ENCODE results near the gene UQCR10.

UQCR10 gene

DNA sequence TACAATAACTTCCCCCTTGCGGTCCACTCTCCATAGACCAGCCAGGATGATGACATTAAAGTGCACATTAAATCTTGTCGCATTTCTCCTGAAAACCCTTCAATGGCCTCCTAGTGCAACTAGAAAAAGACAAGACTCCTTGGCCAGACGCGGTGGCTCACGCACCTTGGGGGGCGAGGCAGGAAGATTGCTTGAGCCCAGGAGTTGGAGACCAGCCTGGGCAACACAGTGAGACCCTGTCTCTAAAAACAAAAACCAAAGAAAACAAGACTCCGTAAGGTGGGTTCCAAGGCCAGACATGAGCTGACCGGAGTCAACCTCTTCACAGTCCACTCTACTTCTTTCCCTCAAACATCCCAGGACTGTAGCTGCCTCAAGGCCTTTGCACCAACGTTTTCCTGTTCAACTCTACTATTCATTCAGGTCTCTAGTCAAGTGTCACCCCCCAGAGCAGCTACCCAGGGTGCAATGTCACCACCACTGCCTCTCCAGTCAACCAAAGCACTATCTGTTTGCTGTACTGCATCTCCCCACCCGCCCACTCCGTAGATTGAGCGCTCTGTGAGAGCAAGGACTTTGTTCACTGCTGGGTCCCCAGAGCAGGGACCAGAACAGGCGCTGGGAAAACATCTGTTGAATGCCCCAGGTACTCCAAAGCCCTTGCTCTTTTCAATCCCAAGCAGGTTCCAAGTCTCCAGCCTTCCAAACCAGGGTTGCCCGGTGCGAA is 1.1 kb upstream of the UQCR10 start:
- peak; percentile 13 to 17 for DNase-seq

DNA sequence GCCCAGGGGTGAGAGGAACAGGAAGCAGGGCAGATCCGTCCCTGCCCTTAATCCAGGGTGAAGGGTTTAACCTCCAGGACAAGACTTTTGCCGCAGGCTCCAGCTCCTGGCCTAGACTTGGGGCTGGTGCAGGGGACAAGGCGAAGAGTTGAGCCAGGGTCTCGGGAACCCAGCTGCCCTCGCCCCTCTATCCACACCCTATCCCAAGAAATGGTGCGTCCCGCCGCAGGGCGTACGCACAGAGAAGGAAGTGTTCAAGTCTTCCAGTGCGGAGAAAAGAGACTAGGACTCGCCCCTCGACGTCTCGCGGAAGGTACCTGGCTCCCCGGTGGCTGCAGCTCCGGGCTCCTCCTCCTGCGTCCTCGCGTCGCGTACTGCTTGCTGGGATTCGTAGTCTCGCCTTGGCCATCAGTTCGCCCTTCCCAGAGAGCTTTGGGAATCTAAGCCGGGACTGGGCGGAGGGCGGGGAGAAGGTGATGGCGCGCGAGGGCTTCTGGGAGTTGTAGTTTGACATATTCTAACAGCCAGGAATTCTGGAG is 468 bp upstream of the UQCR10 start, which contains the start of gene ZMAT5:
Gene ZMAT5 (minus strand): TSS at position 376 of the 539 bp plus-strand sequence. CDS start 18,463 bp downstream, outside the sequence.
- DNase-seq, result peak; percentile 83 to 91

DNA sequence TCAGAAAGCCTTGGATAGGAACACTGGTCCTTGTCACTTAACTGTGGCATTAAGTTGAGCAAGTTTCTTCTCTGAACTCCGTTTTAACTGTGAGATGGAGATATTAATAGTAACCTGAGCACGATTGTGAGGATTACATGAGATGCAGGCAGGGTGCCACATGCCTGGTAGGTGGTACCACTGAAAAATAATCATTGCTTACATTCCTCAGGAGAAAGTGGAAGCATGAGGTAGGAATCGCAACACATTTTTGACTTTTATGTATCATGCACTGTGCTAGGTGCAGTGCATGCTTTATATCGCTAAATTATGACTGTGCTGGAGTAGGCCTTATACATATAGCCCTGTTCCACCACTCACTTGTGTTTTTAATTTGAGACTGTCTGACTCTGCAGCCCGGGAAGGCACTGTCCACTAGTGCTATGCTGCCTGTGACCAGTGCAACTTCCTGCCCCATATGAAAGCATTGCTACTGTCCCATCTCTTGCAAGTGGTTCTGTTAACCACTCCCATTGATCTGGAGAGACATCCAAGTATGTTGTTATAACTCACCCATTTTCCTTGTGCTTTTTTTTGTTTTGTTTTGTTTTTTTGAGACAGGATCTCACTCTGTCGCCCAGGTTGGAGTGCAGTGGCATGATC is 1.0 kb downstream of the UQCR10 start:
- DNase-seq, result no peak

DNA sequence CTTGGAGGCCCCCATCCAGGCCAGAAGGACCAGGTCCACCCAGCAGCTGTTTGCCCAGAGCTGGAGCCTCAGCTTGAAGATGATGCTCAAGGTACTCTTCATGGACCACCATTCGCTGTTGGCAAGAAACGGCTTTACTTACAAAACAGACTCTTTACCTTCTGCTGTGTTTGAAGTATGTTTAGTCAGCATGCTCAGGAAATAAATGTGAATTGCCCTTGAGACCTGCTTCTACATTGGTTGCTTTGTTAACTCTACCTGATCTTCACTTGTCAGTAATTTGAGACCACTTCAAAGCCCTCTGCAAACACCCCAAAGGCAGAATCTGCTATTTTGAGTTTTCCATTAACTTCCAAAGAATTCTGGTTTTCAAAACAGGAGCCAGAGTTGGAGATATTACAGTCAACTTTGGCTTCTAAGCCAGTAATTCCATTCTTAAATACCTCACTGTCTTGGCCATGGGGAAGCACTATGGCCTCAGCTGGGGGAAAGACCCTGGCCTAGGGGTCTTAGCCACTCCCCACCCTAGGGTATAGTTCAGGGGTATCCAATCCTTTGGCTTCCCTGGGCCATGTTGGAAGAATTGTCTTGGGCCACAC is 2.7 kb downstream of the UQCR10 start:
- no peak for DNase-seq

DNA sequence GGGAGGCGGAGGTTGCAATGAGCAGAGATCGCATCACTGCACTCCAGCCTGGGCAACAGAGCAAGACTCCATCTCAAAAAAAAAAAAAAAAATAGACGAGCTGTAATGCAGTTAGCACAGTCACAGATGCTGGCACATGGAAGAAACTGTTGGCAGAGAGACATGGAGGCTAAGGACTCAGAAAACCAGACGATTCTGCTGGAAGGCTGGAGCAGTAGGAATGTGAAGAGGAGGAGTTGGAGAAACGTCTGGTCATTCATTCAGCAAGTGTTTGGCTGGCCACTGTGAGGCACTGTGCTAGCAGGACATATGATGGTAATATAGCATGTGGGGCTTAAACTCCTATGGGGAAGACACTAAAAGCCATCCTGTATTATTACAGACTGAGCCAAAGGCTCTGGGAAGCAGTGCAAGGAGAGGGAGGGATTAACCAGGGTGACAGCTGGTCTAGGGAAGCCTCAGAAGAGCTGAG is 5.0 kb downstream of the UQCR10 start:
- DNase-seq, result no peak

DNA sequence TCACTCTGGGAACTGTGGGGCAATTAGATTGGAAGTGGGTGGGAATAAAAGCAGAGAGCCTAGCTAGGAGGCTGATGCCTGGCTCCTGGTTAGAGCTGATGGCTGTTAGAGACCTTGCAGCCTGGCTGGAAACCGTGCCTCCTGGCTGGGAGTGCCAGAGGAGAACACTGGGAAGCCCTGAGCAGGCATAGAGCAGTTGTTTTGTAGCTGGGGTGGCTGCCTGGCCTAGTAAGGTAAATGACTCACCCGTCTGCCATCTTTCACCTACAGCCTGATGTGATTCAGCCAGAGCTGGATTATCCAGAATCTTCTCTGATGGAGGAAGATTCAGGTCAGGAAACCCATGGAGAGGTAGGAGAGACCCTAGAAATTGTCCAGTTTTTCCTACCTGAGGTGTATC is 6.1 kb downstream of the UQCR10 start:
- no peak for DNase-seq

DNA sequence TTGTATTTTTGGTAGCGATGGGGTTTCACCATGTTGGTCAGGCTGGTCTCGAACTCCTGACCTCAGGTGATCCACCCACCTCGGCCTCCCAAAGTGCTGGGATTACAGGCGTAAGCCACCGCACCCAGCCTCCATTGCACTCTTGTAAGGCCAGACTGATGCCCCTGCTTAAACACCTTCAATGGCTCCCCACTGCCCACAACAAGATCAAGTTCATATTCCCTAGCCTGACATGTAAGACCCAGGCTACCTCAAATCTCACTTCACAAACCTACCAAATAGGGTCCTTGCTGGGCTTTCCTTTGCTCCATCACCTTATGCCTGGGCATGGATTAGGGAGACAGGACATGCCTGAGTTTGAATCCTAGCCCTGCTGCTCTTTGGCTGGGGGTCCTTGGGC is 13.1 kb downstream of the UQCR10 start:
- DNase-seq, result no peak

DNA sequence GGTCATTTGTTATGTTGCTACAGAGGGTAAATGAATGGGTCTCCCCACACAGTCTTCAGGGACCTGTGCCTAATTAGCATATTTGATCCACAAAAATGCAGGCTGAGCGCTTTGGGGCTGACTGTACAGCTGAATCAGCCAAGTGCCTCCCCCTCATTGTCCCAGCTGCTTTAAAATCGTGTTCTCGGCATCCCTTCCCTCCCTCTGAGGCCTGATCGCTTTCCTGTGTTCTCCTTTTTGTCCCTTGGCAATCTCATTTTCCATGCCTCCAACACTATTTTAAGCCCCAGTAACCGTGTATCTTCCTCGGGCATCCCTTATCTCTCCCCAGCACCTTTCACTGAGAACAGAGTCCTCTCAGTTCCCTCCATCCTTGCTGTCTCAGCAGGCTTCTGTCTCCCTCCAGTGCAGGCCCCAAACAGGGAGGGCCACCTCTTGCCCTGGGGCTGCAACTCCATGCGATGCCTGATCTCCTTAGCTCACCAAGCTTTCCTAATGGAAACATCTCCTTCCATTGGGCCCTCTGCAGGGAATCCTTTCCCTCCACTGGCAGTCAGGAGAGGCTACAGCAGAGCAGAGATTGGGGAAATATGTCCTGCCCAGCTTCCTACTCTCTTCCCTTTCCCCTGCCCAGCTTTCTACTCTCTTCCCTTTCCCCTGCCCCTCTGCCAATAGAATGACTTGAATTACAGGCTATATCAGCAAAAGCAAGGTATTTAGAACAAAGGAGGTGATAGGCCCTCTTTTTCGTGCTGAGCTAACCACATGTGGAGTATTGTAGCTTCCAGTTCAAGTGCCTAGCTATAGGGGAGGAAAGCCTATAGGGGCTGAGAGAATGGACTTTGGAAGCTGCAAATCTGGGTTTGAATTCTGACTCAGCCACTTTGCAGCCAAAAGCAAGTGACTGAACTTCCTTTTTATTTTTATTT is 13.8 kb downstream of the UQCR10 start:
- no peak for DNase-seq

DNA sequence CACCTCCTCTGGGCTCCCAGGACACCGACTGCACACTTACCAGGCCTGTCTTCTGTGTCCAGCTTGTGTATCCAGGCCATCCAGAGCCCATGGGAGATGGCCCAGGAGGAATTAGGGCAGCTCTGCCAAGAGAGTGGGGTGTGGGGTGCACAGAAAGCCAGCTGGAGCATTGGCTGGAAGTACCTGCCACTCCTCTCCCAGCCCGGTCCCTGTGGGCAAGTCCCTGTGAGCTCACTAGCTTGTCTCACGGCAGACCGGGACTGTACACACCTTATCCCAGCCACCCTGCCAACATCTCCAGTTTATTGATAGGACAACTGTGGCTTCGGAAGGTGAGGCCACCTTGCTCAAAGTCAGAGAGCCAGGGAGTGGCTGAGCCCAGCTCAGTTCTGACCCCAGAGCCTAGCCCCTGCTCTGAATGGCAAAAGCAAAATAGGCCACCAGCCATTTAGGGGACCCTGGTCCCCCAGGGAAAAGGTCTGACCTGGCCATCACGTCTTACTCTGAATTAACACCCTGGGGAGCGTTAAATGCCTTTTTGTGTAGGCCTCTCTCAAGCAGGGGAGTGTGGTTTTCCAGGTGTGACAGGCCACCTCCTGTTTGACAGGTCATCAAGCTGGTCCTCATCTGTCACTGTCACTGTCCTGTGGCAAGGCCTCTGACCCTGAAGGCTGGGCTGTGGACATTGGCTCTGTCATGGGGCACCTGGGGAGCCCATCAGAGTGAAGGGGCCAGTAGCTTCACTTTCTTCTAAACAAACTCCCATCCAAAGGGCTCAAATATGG is 15.1 kb downstream of the UQCR10 start:
- no peak for DNase-seq

DNA sequence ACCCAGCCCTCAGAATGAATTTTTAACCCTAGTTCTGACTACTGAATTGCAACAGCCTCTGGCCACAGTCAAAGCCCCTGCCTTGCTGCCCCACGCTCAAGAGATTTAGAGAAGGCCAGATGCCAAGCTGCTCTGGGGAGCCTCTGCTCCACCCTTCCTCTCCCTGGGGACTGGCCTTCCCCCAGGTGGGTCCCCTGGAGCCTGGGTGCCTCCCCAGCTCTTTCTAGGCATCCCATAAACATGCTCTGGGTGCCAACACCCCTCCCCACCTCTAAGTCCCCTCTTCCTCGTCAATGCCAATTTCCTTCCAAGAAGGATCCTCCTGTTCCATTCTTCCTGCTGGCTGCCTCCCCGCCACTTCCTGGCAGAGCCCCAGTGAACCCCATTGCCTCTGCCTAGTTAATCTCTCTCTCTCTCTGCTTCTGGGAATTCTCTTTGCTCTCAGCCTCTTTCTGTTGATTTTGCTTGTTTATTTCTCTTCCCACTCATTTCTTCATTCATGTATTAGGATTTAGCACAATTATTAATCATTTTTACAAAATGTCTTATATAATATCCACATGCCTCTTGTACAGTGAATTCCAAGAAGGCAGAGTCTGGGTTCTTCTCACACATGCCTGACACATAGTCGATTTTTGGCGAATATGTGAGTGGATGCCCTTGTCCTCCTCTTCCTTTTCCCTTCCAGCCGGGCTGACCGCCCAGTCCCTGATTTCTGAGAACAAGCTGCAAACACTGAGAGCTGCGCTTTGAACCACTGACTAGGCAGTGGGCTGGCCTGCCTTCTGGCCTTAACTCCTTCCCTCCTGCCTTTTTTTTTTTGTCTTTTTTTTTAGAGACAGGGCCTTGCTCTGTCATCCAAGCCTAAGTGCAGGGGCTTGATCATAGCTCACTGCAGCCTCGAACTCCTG is 17.5 kb downstream of the UQCR10 start:
- DNase-seq, result no peak

DNA sequence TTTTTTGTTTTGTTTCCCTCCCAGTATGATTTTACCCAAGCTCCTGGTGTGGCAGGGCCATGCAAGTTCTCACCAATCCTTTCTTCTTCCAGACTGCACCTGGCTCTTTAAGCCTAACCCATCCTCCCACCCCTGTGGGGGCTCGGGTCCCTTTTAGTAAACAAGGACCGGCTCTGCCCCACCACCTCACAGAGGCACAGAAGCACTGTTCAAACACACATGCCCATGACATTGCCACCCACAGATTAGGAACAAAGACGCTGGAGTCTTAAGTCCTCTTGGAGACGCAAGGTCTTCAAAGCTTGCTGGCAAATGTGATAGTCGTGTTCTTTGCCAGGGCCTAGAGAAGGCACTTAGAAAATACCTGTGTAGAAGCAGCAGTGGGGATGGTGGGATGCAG is 18.9 kb downstream of the UQCR10 start:
- no peak for DNase-seq

DNA sequence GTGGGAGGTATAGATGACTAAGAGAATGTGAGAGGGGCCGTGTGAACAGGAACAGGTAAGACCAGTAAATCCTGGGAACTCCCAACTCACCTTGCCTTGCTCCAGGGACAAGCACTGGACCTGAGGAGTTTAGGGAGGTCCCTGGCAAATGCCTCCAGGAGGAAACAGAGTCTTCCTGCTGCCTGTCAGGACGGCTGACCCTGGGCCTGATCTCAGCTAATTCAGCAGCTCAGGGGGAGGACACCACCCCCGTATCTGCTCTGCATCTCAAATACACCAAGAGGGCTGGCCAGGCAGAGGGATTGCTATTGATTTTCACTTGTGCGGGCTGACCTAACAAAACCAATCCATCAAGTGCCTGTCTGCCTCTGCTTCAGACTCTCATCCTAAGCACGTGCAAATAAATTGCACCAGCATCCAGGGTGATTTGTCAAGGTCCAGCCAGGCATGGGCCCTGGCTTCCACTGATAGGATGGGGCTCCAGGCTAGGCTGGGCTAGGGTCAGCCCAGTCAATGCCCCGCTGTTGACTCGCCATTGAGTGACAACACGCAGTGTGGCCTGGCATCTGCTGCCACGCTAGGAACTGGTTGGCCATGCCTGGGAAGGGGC is 20.3 kb downstream of the UQCR10 start:
- DNase-seq, result no peak

DNA sequence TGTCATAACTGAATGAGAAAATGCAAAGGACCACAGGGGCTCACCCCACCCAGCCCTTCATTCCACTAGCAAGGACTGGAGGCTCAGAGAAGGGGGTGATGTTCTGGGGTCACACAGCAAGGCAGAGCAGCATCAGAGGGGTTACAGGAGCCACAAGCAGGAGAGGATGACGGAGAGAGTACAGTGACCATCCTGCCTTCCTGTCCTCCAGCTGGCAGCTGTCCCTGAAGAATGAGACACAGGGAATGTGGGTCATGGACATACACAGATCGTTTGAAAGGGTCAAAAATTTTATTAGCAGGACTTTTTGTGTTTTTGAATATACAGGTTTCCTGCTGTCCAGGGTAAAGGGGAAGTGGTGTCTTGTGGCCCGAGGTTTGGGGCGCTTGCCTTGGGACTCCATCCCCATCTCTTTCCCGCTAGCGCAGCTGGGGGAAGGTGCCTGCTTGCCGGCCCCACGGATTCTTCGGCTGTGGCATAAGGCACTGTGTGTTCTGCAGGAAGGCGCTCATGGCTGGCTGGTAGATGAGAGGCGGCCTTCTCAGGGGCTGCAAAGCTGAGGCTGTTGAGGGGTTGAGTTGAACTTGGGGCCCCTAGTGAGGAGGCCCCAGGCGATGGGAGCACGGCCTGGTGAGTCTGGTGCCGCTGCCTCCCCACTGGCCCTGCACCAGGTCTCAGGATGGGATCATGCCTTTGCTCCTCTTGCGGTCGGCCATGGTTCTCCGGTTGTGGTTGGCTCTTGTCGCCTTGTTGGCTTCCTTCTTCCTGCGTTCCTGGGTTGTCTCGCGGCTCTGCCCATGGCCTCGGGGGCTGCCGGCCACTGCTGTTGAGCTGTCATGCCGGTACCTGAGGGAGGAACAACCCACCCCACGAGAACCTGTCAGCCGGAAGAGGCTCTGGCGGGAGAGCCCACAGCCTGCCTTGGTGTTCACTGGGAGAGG is 21.4 kb downstream of the UQCR10 start:
- DNase-seq, result no peak

DNA sequence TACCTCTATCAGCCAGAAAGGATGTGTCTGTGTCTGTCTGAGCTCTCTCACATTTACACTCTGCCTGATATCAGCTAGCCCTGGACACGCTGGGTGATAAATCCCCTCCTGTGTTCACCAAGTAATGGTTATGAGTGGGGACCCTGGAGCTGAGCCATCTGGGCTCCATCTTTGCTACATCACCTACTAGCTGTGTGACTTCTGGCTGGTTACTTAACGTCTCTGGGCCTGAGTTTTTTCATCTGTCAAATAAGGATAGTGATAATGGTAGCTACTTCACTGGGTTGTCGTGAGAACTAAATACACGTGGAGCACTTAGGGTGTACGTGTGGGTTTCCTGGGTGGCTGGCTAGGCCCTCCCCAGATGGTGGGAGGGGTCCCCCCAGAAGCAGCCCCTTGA is 22.9 kb downstream of the UQCR10 start:
- no peak for DNase-seq

DNA sequence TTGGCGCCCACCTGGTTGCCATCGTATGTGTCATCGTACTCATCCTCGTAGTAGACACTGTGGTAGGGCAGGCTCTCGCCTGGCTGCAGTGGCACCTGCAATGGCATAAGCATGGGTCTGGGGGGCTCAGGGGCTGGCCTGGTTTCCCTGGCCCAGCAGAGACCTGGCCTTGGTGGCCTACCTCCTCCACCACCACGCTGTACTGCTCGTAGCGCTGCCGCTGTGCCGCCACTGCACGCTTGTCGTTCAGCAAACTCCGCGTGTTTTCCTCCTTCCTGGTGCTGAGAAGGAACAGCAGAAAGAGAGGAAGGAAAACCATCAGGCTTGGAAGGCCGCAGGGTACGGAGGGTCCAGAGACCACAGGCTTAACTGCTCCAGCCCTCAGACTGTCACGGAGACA is 26.2 kb downstream of the UQCR10 start:
- no peak for DNase-seq

DNA sequence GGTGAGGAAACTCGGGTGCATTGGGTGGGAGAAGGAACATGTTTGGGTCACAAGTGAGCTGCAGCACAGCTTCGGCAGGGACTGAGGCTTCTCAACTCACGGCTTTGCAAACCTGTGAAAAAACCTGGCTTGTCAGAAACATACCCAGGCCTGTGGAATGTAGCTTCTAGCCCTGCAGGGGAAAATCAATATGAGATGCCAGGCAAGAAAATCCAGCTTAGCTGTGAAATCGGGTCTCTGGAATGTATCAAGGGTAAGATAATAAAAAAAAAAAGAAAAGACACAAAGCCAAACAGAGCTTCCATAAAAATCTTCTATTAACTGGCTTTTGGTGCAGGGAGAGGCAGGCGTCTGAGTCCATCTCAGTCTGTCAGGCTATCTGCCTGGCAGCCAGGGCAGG is 28.5 kb downstream of the UQCR10 start:
- no peak for DNase-seq

DNA sequence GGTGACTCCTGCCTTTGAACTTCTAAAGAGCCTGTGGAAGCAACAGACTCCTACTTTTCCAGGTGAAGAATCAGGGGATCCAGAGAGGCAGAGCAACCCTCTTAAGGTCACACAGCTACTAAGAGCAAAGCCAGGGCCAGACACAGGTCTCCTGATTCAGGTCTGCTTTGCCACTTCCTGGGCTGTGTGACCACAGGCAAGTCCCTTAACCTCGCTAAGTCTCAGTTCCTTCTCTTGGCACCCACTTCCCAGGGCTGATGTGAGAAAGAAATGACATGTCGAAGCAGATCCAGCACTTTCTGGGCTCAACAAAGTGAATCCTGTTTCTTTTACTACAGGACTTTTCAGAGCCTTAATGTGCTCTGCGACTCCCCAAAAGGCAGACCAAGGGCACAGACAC is 30.2 kb downstream of the UQCR10 start:
- DNase-seq, result no peak

DNA sequence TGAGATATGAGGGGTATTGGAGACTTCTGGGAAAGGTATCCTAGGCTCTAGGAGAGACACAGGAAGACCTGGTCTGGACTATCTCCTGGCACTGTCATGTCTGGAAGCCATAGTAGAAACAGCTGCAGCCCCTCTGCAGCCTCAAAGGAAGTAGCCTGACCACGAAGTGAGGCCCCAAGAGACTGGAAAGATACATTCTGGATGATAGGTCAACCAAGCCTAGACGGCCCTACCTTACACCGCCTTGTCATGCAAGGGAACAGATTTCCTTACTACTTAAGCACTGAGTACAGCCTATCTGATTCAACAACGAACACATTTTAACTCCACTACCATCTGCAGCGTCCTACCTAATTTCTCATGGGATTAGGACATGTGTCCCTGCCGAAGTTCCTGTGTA is 31.1 kb downstream of the UQCR10 start:
- no peak for DNase-seq

DNA sequence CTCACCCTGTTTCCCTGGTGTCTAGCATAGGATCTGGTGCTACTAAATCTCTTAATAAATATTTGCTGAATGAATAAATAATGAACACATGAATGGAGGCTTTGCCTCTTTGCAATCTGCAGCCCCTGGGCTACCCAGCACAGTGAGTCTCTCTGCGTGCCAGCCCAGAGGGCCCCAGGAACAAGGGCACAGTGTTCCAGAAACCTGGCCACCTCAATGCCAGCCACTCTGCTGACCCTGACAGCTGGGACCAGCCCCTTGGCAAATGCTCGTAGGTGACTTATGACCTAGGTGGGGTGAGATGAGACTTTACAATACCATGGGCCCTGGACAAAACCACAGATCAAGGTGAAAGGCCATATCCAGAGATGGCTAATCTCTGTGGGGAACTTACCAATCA is 31.6 kb downstream of the UQCR10 start:
- DNase-seq, result no peak

Data from stimulated activated CD4-positive, alpha-beta T cell treated with anti-CD3 and anti-CD28 coated beads, Interleukin-4, amount 100 ng/mL, for 4 hours (primary cell).